Liver (tissue), 9 donors: ENCODE measurements around the gene ZDHHC14. TPM values are rescaled to one million over a fixed set of nuclear protein-coding genes. Genes with fewer than 3 reads are reported as not detected.

Source experiments
- DNase-seq: peaks from one replicate; pipeline ENCODE4 v3.0.0-alpha.2; 2017; ENCODE audit warnings: low spot score
- H3K27ac ChIP-seq, 2 donors: one replicate each; pipeline ENCODE4 v1.7.0; 2013; ENCODE audit warnings: inconsistent platforms in 2 of 2, low read length in 2 of 2, control low read depth in 1 of 2, low read depth in 1 of 2, mild to moderate bottlenecking in 1 of 2
- H3K27me3 ChIP-seq, 4 donors: one replicate each; pipeline versions ENCODE4 v1.6.1 to v1.7.0; 2013; ENCODE audit warnings: low read length in 3 of 4, inconsistent platforms in 1 of 4, mild to moderate bottlenecking in 1 of 4, moderate library complexity in 1 of 4; ENCODE audit not compliant: control insufficient read depth in 4 of 4, insufficient read depth in 4 of 4
- H3K36me3 ChIP-seq, 4 donors: one replicate each; pipeline versions ENCODE4 v1.6.1 to v1.7.0; 2013; ENCODE audit warnings: low read length in 3 of 4, mild to moderate bottlenecking in 3 of 4, low read depth in 1 of 4, moderate library complexity in 1 of 4; ENCODE audit not compliant: control insufficient read depth in 4 of 4, insufficient read depth in 3 of 4
- H3K4me1 ChIP-seq, 4 donors: one replicate each; pipeline versions ENCODE4 v1.6.1 to v1.7.0; 2013; ENCODE audit warnings: low read length in 3 of 4, mild to moderate bottlenecking in 3 of 4, moderate library complexity in 1 of 4; ENCODE audit not compliant: control insufficient read depth in 4 of 4, insufficient read depth in 4 of 4
- H3K4me3 ChIP-seq, 3 donors: one replicate each; pipeline versions ENCODE4 v1.6.1 to v1.7.0; 2013; ENCODE audit warnings: low read length in 3 of 3, control low read depth in 1 of 3, low read depth in 1 of 3, mild to moderate bottlenecking in 1 of 3
- H3K9ac ChIP-seq, 2 donors: one replicate each; pipeline ENCODE4 v1.7.0; 2013; ENCODE audit warnings: low read length in 2 of 2, mild to moderate bottlenecking in 2 of 2, moderate library complexity in 2 of 2, control low read depth in 1 of 2, low read depth in 1 of 2
- H3K9me3 ChIP-seq, 4 donors: one replicate each; pipeline versions ENCODE4 v1.6.1 to v1.7.0; 2013; ENCODE audit warnings: low read length in 3 of 4; ENCODE audit not compliant: control insufficient read depth in 4 of 4
- ATF3 ChIP-seq: IDR thresholded peaks from 2 replicates; pipeline ENCODE4 v1.6.1; 2016; ENCODE audit warnings: antibody characterized with exemption
- EGR1 ChIP-seq, 2 donors: IDR thresholded peaks; 2 replicates each; pipeline ENCODE4 v1.6.1; 2016 to 2018; ENCODE audit warnings: antibody characterized with exemption in 2 of 2, low read depth in 2 of 2
- FOXA1 ChIP-seq: IDR thresholded peaks from 2 replicates; pipeline ENCODE4 v1.6.1; 2016; ENCODE audit warnings: antibody characterized with exemption
- FOXA2 ChIP-seq: IDR thresholded peaks from 2 replicates; pipeline ENCODE4 v1.6.1; 2016; ENCODE audit warnings: antibody characterized with exemption
- GABPA ChIP-seq, 2 donors: IDR thresholded peaks in 1 of 2; conservative IDR thresholded peaks in 1 of 2; 2 replicates each; pipeline ENCODE4 v1.6.1; 2016; ENCODE audit warnings: antibody characterized with exemption in 2 of 2, mild to moderate bottlenecking in 1 of 2, moderate library complexity in 1 of 2
- HNF4G ChIP-seq: IDR thresholded peaks from 2 replicates; pipeline ENCODE4 v1.6.1; 2016; ENCODE audit warnings: antibody characterized with exemption
- JUND ChIP-seq, 2 donors: IDR thresholded peaks; 2 replicates each; pipeline ENCODE4 v1.6.1; 2016; ENCODE audit warnings: antibody characterized with exemption in 2 of 2
- MAX ChIP-seq: IDR thresholded peaks from 2 replicates; pipeline ENCODE4 v1.6.1; 2016; ENCODE audit warnings: antibody characterized with exemption
- NR2F2 ChIP-seq: IDR thresholded peaks from 2 replicates; pipeline ENCODE4 v1.6.1; 2016; ENCODE audit warnings: antibody characterized with exemption
- RAD21 ChIP-seq, 2 donors: IDR thresholded peaks; 2 replicates each; pipeline ENCODE4 v1.6.1; 2016; ENCODE audit warnings: antibody characterized with exemption in 2 of 2, mild to moderate bottlenecking in 2 of 2
- RXRA ChIP-seq, 2 donors: IDR thresholded peaks; 2 replicates each; pipeline ENCODE4 v1.6.1; 2017 to 2018; ENCODE audit warnings: antibody characterized with exemption in 2 of 2, mild to moderate bottlenecking in 1 of 2
- TAF1 ChIP-seq: conservative IDR thresholded peaks from 2 replicates; pipeline ENCODE4 v1.6.1; 2016; ENCODE audit warnings: antibody characterized with exemption, mild to moderate bottlenecking
- YY1 ChIP-seq: IDR thresholded peaks from 2 replicates; pipeline ENCODE4 v1.6.1; 2016; ENCODE audit warnings: antibody characterized with exemption, mild to moderate bottlenecking
- WGBS: extraction: QIAGEN DNeasy Blood & Tissue Kit; methylation state at CpG from one replicate; pipeline ENCODE4 v1.1.7; 2013; 5-methylcytosine and 5-hydroxymethylcytosine counted together
- polyA plus RNA-seq, 2 donors: library from polyadenylated mRNA; stranded (reverse) in 1 of 2; unstranded in 1 of 2; fragments of 200-250 nt in 1 of 2; fragments of >200 nt in 1 of 2; fragmentation: Nextera tagmentation in 1 of 2; extraction: Ambion mirVana in 1 of 2; gene quantifications; one replicate each; pipeline versions ENCODE4 v1.2.1 to v1.2.3, GENCODE V29; 2013 to 2015
- total RNA-seq, 2 donors: library from RNA; depleted of rRNA; stranded (reverse); fragments of >200 nt; gene quantifications; one replicate each; pipeline ENCODE4 v1.2.3, GENCODE V29; 2014
- TF ChIP-seq, protein P1 (sequence below): IDR thresholded peaks from 2 replicates; pipeline ENCODE4 v1.6.1; 2016; ENCODE audit warnings: antibody characterized with exemption
- TF ChIP-seq, protein P2 (sequence below): fragments of 150-350 bp; IDR thresholded peaks from 2 replicates; pipeline ENCODE4 v1.5.1; 2017; ENCODE audit warnings: improper control_type of control experiment, low read depth, low read length; ENCODE audit not compliant: missing input control
- donor health status: healthy.
- donor health status: healthy.
- donor health status: healthy.
- donor health status: healthy.
- donor health status: healthy.

Gene ZDHHC14
- total and polyA plus RNA-seq, 4 donors = 4.4 to 11.7 (median 8.4) TPM

GRCh38 chr6:157609117-157609516, 228.1 kb downstream of the ZDHHC14 start:
- H3K9me3 ChIP-seq = no peaks in the 10 kb centered on the region
- H3K9ac ChIP-seq = no peak overlapping the region
- no peak overlapping the region for H3K4me3 ChIP-seq
- WGBS = 97% methylated on average over 6 of the region's 6 CpGs
- DNase-seq = no peak
- H3K27me3 ChIP-seq = no peaks in the 10 kb centered on the region
- no peak overlapping the region for H3K27ac ChIP-seq
- H3K36me3 ChIP-seq = peaks cover 0 to 2% (median 0%) of the 10 kb centered on the region in 4 donors
- TF ChIP-seq ATF3 (no peak), NR2F2 (no peak), RXRA (IDR thresholded peaks at IDR 0.05) (no peak), FOXA1 (no peak), RAD21 (IDR thresholded peaks at IDR 0.05) (no peak), GABPA (IDR thresholded peaks at IDR 0.05 in 1 of 2, conservative IDR thresholded peaks at IDR 0.05 in 1 of 2) (no peak), EGR1 (IDR thresholded peaks at IDR 0.05; ENCODE audit: low read depth in 2 of 2) (no peak), HNF4G (no peak), YY1 (no peak), MAX (no peak), TAF1 (no peak)
- TF ChIP-seq, protein P1, sequence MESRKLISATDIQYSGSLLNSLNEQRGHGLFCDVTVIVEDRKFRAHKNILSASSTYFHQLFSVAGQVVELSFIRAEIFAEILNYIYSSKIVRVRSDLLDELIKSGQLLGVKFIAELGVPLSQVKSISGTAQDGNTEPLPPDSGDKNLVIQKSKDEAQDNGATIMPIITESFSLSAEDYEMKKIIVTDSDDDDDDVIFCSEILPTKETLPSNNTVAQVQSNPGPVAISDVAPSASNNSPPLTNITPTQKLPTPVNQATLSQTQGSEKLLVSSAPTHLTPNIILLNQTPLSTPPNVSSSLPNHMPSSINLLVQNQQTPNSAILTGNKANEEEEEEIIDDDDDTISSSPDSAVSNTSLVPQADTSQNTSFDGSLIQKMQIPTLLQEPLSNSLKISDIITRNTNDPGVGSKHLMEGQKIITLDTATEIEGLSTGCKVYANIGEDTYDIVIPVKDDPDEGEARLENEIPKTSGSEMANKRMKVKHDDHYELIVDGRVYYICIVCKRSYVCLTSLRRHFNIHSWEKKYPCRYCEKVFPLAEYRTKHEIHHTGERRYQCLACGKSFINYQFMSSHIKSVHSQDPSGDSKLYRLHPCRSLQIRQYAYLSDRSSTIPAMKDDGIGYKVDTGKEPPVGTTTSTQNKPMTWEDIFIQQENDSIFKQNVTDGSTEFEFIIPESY = no peak
- TF ChIP-seq, protein P2, sequence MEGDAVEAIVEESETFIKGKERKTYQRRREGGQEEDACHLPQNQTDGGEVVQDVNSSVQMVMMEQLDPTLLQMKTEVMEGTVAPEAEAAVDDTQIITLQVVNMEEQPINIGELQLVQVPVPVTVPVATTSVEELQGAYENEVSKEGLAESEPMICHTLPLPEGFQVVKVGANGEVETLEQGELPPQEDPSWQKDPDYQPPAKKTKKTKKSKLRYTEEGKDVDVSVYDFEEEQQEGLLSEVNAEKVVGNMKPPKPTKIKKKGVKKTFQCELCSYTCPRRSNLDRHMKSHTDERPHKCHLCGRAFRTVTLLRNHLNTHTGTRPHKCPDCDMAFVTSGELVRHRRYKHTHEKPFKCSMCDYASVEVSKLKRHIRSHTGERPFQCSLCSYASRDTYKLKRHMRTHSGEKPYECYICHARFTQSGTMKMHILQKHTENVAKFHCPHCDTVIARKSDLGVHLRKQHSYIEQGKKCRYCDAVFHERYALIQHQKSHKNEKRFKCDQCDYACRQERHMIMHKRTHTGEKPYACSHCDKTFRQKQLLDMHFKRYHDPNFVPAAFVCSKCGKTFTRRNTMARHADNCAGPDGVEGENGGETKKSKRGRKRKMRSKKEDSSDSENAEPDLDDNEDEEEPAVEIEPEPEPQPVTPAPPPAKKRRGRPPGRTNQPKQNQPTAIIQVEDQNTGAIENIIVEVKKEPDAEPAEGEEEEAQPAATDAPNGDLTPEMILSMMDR = no peak
- H3K4me1 ChIP-seq = no peaks in the 10 kb centered on the region

GRCh38 chr6:157609556-157609955, 228.6 kb downstream of the ZDHHC14 start:
- H3K4me1 ChIP-seq = no peaks in the 10 kb centered on the region
- TF ChIP-seq, protein P1 = no peak
- TF ChIP-seq FOXA2 (no peak), YY1 (no peak), HNF4G (no peak), FOXA1 (no peak), TAF1 (no peak), JUND (IDR thresholded peaks at IDR 0.05) (no peak), EGR1 (IDR thresholded peaks at IDR 0.05; ENCODE audit: low read depth in 2 of 2) (no peak)
- no peak overlapping the region for H3K27ac ChIP-seq
- H3K36me3 ChIP-seq = peaks cover 0 to 2% (median 0%) of the 10 kb centered on the region in 4 donors
- no peak overlapping the region for H3K9ac ChIP-seq
- no peak for DNase-seq
- no peaks in the 10 kb centered on the region for H3K27me3 ChIP-seq
- H3K4me3 ChIP-seq = no peak overlapping the region
- WGBS = 96% methylated on average over 3 of the region's 3 CpGs
- H3K9me3 ChIP-seq = no peaks in the 10 kb centered on the region
